ENCODE results near the gene UBE2J1. TPM values are rescaled to one million over a fixed set of nuclear protein-coding genes. Genes with fewer than 3 reads are reported as not detected.

The UBE2J1 gene
- total and polyA plus RNA-seq, 10 of the 15 experiments (the other 5 are each of a cell fraction or from before 2014, with no cell fraction given) = 48.7 to 131 (median 90.0) TPM

DNA sequence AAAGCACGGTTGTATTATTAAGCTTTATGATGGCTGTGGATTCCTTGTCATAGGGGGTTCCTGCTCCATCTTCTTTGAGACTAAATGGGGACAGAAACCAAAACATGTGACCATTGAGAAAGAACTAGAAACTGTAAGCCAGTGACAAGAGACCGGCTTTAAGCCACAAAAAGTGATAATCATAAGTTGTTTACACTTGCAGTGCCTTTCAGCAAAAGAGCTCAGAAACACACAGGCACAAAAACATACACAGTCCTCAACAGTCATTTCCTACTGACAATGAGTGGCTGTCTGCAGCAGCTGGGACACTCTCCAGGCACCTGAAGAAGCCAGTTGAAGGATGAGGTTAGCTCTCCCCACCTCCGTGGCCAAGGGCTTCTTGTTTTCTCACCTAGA is 20.0 kb upstream of the UBE2J1 start (continued):
- TF ChIP-seq ZBED1 (IDR thresholded peaks at IDR 0.05; ENCODE audit: borderline replicate concordance) (no peak), FOXM1 (IDR thresholded peaks at IDR 0.05; ENCODE audit: low read depth, low read length) (peak; percentile 76; the same call in 1 of the 2 replicates), ETV6 (conservative IDR thresholded peaks at IDR 0.05 in 1 of 2, IDR thresholded peaks at IDR 0.05 in 1 of 2; ENCODE audit: borderline replicate concordance in 1 of 2, low read depth in 1 of 2) (0 out of 4 replicates have a peak, but pooled peaks of 1 of the 2 experiments have one; percentile 9), MXI1 (IDR thresholded peaks at IDR 0.05; ENCODE audit: low read depth, low read length) (no peak; the same call in 1 of the 2 replicates), RBBP5 (conservative IDR thresholded peaks at IDR 0.05) (no peak), KLF5 (IDR thresholded peaks at IDR 0.05; ENCODE audit: partially characterized antibody) (no peak), RCOR1 (conservative IDR thresholded peaks at IDR 0.05; ENCODE audit: low read depth, low read length) (no peak), MTA2 (IDR thresholded peaks at IDR 0.05; ENCODE audit: low read depth) (peak; percentile 42; the same call in 1 of the 2 replicates), POLR2AphosphoS5 (IDR thresholded peaks at IDR 0.05; ENCODE audit: low read length) (no peak), SPI1 (IDR thresholded peaks at IDR 0.05; ENCODE audit: borderline replicate concordance, insufficient read depth, low read depth, low read length) (no peak), SIN3A (IDR thresholded peaks at IDR 0.05; ENCODE audit: low read depth, low read length) (no peak), CBX5 (IDR thresholded peaks at IDR 0.05; ENCODE audit: low read depth) (0 out of 2 replicates have a peak, but pooled peaks have one; percentile 45), SREBF2 (IDR thresholded peaks at IDR 0.05; ENCODE audit: low read length) (no peak), CREM (IDR thresholded peaks at IDR 0.05; ENCODE audit: low read depth) (no peak), RAD51 (IDR thresholded peaks at IDR 0.05) (peak; percentile 47; the same call in 1 of the 2 replicates), EZH2 (IDR thresholded peaks at IDR 0.05; ENCODE audit: borderline replicate concordance, control insufficient read depth, low read depth, low read length) (no peak), CREB1 (IDR thresholded peaks at IDR 0.05; ENCODE audit: low read depth) (no peak), POU2F2 (IDR thresholded peaks at IDR 0.05; ENCODE audit: borderline replicate concordance, low read depth, low read length) (no peak), PAX5 (IDR thresholded peaks at IDR 0.05; ENCODE audit: borderline replicate concordance, low read depth, low read length) (no peak)
- TF ChIP-seq, protein P1, sequence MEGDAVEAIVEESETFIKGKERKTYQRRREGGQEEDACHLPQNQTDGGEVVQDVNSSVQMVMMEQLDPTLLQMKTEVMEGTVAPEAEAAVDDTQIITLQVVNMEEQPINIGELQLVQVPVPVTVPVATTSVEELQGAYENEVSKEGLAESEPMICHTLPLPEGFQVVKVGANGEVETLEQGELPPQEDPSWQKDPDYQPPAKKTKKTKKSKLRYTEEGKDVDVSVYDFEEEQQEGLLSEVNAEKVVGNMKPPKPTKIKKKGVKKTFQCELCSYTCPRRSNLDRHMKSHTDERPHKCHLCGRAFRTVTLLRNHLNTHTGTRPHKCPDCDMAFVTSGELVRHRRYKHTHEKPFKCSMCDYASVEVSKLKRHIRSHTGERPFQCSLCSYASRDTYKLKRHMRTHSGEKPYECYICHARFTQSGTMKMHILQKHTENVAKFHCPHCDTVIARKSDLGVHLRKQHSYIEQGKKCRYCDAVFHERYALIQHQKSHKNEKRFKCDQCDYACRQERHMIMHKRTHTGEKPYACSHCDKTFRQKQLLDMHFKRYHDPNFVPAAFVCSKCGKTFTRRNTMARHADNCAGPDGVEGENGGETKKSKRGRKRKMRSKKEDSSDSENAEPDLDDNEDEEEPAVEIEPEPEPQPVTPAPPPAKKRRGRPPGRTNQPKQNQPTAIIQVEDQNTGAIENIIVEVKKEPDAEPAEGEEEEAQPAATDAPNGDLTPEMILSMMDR (IDR thresholded peaks at IDR 0.05 in 2 of 3, conservative IDR thresholded peaks at IDR 0.05 in 1 of 3; ENCODE audit: control insufficient read depth in 2 of 3, extremely low read depth in 1 of 3, insufficient read depth in 1 of 3, low read depth in 3 of 3, low read length in 3 of 3) = no peak
- TF ChIP-seq, protein P2, sequence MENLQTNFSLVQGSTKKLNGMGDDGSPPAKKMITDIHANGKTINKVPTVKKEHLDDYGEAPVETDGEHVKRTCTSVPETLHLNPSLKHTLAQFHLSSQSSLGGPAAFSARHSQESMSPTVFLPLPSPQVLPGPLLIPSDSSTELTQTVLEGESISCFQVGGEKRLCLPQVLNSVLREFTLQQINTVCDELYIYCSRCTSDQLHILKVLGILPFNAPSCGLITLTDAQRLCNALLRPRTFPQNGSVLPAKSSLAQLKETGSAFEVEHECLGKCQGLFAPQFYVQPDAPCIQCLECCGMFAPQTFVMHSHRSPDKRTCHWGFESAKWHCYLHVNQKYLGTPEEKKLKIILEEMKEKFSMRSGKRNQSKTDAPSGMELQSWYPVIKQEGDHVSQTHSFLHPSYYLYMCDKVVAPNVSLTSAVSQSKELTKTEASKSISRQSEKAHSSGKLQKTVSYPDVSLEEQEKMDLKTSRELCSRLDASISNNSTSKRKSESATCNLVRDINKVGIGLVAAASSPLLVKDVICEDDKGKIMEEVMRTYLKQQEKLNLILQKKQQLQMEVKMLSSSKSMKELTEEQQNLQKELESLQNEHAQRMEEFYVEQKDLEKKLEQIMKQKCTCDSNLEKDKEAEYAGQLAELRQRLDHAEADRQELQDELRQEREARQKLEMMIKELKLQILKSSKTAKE (IDR thresholded peaks at IDR 0.05; ENCODE audit: low read depth, poor library complexity, severe bottlenecking) = peak; percentile 64
- TF ChIP-seq, protein P3, sequence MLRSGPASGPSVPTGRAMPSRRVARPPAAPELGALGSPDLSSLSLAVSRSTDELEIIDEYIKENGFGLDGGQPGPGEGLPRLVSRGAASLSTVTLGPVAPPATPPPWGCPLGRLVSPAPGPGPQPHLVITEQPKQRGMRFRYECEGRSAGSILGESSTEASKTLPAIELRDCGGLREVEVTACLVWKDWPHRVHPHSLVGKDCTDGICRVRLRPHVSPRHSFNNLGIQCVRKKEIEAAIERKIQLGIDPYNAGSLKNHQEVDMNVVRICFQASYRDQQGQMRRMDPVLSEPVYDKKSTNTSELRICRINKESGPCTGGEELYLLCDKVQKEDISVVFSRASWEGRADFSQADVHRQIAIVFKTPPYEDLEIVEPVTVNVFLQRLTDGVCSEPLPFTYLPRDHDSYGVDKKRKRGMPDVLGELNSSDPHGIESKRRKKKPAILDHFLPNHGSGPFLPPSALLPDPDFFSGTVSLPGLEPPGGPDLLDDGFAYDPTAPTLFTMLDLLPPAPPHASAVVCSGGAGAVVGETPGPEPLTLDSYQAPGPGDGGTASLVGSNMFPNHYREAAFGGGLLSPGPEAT (IDR thresholded peaks at IDR 0.05; ENCODE audit: low read depth) = peak; percentile 55; the same call in 1 of the 2 replicates
- TF ChIP-seq, protein P4, sequence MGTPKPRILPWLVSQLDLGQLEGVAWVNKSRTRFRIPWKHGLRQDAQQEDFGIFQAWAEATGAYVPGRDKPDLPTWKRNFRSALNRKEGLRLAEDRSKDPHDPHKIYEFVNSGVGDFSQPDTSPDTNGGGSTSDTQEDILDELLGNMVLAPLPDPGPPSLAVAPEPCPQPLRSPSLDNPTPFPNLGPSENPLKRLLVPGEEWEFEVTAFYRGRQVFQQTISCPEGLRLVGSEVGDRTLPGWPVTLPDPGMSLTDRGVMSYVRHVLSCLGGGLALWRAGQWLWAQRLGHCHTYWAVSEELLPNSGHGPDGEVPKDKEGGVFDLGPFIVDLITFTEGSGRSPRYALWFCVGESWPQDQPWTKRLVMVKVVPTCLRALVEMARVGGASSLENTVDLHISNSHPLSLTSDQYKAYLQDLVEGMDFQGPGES (IDR thresholded peaks at IDR 0.05) = no peak
- TF ChIP-seq, protein P5, sequence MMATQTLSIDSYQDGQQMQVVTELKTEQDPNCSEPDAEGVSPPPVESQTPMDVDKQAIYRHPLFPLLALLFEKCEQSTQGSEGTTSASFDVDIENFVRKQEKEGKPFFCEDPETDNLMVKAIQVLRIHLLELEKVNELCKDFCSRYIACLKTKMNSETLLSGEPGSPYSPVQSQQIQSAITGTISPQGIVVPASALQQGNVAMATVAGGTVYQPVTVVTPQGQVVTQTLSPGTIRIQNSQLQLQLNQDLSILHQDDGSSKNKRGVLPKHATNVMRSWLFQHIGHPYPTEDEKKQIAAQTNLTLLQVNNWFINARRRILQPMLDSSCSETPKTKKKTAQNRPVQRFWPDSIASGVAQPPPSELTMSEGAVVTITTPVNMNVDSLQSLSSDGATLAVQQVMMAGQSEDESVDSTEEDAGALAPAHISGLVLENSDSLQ (IDR thresholded peaks at IDR 0.05) = no peak
